Measurements from ENCODE around the gene NELL2. TPM values are rescaled to one million over a fixed set of nuclear protein-coding genes. Genes with fewer than 3 reads are reported as not detected.
"Not testable (repeated sequence)": the region's sequence is repeated elsewhere in the genome, so short reads cannot be mapped to it uniquely, and the experiment has no call there.

The NELL2 gene
- polyA plus RNA-seq, 2 of the 4 experiments (the other 2 are of a cell fraction), result 0.16 TPM; not detected in 1

DNA sequence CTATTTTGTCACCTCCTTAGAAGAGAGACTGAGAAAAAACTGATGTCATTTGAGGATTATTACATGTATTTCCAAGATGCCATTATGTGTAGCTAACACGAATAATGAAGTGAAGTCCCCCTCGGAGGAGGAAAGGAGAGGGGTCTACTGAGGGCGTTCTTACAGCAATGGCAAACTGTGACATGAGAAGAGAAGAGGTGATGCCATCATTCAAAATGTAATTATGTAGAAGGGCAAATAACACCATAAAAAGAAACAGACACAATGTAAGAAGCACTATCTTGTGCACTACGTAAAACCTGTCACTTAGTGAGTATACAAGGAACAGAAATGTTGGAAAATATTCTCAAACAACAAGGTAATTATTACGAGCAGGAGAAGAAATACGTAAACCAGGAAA, 126.5 kb downstream of the NELL2 start:
- ATAC-seq (no peak), DNase-seq (ENCODE audit: low read depth in 1 of 2, low spot score in 1 of 2) (no peak), FAIRE-seq (no peak)
- no peaks in the 10 kb centered on the region for H3K9me3 ChIP-seq
- no peaks in the 10 kb centered on the region for H3K4me1 ChIP-seq
- no peak overlapping the region for H3K4me3 ChIP-seq
- H3K27ac ChIP-seq, result no peak overlapping the region
- 8% methylated on average over 6 of the region's 6 CpGs for WGBS (ENCODE audit: missing lambda C conversion rate)
- ChIA-PET POLR2A (no interaction called here), CTCF (no interaction called here)
- TF ChIP-seq CBX8 (IDR thresholded peaks at IDR 0.05) (no peak), FOSB (CRISPR knock-in tag; IDR thresholded peaks at IDR 0.05) (no peak), CBX2 (IDR thresholded peaks at IDR 0.05; ENCODE audit: borderline replicate concordance, low read depth) (no peak), SMC3 (IDR thresholded peaks at IDR 0.05) (no peak), MAFK (IDR thresholded peaks at IDR 0.05; ENCODE audit: partially characterized antibody) (no peak), JUNB (IDR thresholded peaks at IDR 0.05) (no peak), KDM1A (IDR thresholded peaks at IDR 0.05; ENCODE audit: low read depth) (no peak), RCOR1 (IDR thresholded peaks at IDR 0.05; ENCODE audit: low read depth, low read length) (no peak), MAZ (IDR thresholded peaks at IDR 0.05; ENCODE audit: borderline replicate concordance, low read depth, low read length) (no peak), ZC3H11A (IDR thresholded peaks at IDR 0.05) (no peak), CEBPB (IDR thresholded peaks at IDR 0.05) (no peak), HOXB13 (CRISPR knock-in tag; IDR thresholded peaks at IDR 0.05; ENCODE audit: low read depth) (no peak), NPAS2 (CRISPR knock-in tag; IDR thresholded peaks at IDR 0.05; ENCODE audit: borderline replicate concordance) (no peak), MYC (IDR thresholded peaks at IDR 0.05; ENCODE audit: borderline replicate concordance, low read length) (no peak), GATA3 (IDR thresholded peaks at IDR 0.05; ENCODE audit: borderline replicate concordance) (no peak), JUN (IDR thresholded peaks at IDR 0.05) (no peak)
- TF ChIP-seq, protein P1, sequence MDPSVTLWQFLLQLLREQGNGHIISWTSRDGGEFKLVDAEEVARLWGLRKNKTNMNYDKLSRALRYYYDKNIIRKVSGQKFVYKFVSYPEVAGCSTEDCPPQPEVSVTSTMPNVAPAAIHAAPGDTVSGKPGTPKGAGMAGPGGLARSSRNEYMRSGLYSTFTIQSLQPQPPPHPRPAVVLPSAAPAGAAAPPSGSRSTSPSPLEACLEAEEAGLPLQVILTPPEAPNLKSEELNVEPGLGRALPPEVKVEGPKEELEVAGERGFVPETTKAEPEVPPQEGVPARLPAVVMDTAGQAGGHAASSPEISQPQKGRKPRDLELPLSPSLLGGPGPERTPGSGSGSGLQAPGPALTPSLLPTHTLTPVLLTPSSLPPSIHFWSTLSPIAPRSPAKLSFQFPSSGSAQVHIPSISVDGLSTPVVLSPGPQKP (IDR thresholded peaks at IDR 0.05; ENCODE audit: low read depth, low read length), result no peak
- TF ChIP-seq, protein P2, sequence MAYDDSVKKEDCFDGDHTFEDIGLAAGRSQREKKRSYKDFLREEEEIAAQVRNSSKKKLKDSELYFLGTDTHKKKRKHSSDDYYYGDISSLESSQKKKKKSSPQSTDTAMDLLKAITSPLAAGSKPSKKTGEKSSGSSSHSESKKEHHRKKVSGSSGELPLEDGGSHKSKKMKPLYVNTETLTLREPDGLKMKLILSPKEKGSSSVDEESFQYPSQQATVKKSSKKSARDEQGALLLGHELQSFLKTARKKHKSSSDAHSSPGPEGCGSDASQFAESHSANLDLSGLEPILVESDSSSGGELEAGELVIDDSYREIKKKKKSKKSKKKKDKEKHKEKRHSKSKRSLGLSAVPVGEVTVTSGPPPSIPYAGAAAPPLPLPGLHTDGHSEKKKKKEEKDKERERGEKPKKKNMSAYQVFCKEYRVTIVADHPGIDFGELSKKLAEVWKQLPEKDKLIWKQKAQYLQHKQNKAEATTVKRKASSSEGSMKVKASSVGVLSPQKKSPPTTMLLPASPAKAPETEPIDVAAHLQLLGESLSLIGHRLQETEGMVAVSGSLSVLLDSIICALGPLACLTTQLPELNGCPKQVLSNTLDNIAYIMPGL (CRISPR knock-in tag; IDR thresholded peaks at IDR 0.05; ENCODE audit: borderline replicate concordance), result no peak
- TF ChIP-seq, protein P3, sequence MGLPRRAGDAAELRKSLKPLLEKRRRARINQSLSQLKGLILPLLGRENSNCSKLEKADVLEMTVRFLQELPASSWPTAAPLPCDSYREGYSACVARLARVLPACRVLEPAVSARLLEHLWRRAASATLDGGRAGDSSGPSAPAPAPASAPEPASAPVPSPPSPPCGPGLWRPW (IDR thresholded peaks at IDR 0.05), result no peak
- H3K4me2 ChIP-seq, result no peak overlapping the region

DNA sequence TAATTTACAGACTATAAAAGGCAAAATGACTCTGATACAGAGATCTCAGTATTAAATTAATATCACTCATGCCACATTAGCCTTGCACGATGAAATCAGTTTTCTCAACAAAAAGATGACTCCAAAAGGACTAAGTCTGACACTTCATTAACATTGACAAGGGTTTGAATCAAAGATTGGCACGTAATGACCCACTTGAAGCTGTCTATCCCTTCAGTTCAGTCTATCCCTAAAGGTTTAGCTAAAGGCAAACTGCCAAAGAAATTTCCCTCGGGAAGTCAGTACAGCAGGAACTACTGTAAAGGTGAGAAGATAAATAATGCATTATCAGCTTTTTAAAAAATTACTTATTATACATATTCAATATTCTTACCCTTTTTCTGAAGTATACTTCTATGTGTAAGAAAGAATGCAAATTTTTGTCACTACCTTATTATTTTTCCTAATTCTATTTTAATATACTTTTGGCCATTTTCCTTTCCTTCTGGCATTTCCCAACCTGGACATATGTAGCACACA, 127.1 kb downstream of the NELL2 start:
- no peaks in the 10 kb centered on the region for H3K9me3 ChIP-seq
- no peak overlapping the region for H3K4me3 ChIP-seq
- POLR2A ChIA-PET, result no interaction called here
- ATAC-seq (no peak), DNase-seq (ENCODE audit: low read depth in 1 of 2, low spot score in 1 of 2) (no peak), FAIRE-seq (no peak)
- no peak overlapping the region for H3K27ac ChIP-seq
- CTCF ChIA-PET, result no interaction called here
- TF ChIP-seq RCOR1 (IDR thresholded peaks at IDR 0.05; ENCODE audit: low read depth, low read length) (no peak), MAFK (IDR thresholded peaks at IDR 0.05; ENCODE audit: partially characterized antibody) (peak; percentile 43)
- H3K4me2 ChIP-seq, result no peak overlapping the region
- WGBS (ENCODE audit: missing lambda C conversion rate), result under 1% methylated on average over 3 of the region's 3 CpGs
- H3K4me1 ChIP-seq, result no peaks in the 10 kb centered on the region

DNA sequence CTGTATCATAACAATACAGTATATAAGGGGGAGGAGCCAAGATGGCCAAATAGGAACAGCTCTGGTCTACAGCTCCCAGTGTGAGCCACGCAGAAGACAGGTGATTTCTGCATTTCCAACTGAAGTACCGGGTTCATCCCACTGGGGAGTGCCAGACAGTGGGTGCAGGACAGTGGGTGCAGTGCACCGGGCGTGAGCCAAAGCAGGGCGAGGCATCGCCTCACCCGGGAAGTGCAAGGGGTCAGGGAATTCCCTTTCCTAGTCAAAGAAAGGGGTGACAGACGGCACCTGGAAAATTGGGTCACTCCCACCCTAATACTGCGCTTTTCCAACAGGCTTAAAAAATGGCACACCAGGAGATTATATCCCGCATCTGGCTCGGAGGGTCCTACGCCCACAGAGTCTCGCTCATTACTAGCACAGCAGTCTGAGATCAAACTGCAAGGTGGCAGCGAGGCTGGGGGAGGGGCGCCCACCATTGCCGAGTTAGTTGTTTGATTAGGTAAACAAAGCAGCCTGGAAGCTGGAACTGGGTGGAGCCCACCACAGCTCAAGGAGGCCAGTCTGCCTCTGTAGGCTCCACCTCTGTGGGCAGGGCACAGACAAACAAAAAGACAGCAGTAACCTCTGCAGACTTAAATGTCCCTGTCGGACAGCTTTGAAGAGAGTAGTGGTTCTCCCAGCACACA, 134.7 kb downstream of the NELL2 start:
- FAIRE-seq; H3K4me1 ChIP-seq; DNase-seq (ENCODE audit: low read depth in 1 of 2, low spot score in 1 of 2); POLR2A ChIA-PET; CTCF ChIA-PET; H3K4me3 ChIP-seq; H3K27ac ChIP-seq; ATAC-seq; H3K4me2 ChIP-seq; H3K9me3 ChIP-seq: not testable (repeated sequence)
- WGBS (ENCODE audit: missing lambda C conversion rate), result 43% methylated on average over 16 of the region's 17 CpGs

Data from A549 (cell line).